Activated CD4-positive, alpha-beta memory T cell treated with anti-CD3 and anti-CD28 coated beads, Interleukin-2, amount 10 ng/mL, durations not matched to agents 7 days and 5 days (primary cell): Measurements from ENCODE around the gene ARHGAP32. TPM values are rescaled to one million over a fixed set of nuclear protein-coding genes. Genes with fewer than 3 reads are reported as not detected.

Experiments used
- CTCF ChIA-PET: fragments of 350-600 bp; sonication (Branson Sonifier 250); formaldehyde crosslinking; loops from one replicate; lab custom pipeline; 2021; ENCODE audit warnings: antibody characterized with exemption, inconsistent platforms; lab: Charles Lee
- POLR2A ChIA-PET: fragments of 350-600 bp; sonication (Branson Sonifier 250); formaldehyde crosslinking; loops from one replicate; lab custom pipeline; 2021; ENCODE audit warnings: antibody characterized with exemption; lab: Charles Lee
- DNase-seq: peaks from one replicate; pipeline ENCODE4 v3.0.0-alpha.2; 2020
- H3K27ac Mint-ChIP-seq: one replicate; pipeline ENCODE4 v1.8.0; 2021; ENCODE audit warnings: mild to moderate bottlenecking, mixed read lengths
- H3K27me3 Mint-ChIP-seq: one replicate; pipeline ENCODE4 v1.8.0; 2021; ENCODE audit warnings: mixed read lengths
- H3K36me3 Mint-ChIP-seq: one replicate; pipeline ENCODE4 v1.8.0; 2021; ENCODE audit warnings: low read depth, mixed read lengths
- H3K4me1 Mint-ChIP-seq: one replicate; pipeline ENCODE4 v1.8.0; 2021; ENCODE audit warnings: mixed read lengths
- H3K4me3 Mint-ChIP-seq: one replicate; pipeline ENCODE4 v1.8.0; 2021; ENCODE audit warnings: mild to moderate bottlenecking, mixed read lengths
- H3K9me3 Mint-ChIP-seq: one replicate; pipeline ENCODE4 v1.8.0; 2021; ENCODE audit warnings: mixed read lengths
- total RNA-seq, 2 experiments: library from RNA; stranded (reverse); gene quantifications; one replicate each; pipeline ENCODE4 v1.2.3, GENCODE V29; 2021

The ARHGAP32 gene
- total RNA-seq = 1 to 10 TPM; 1.3 to 1.7 TPM

DNA sequence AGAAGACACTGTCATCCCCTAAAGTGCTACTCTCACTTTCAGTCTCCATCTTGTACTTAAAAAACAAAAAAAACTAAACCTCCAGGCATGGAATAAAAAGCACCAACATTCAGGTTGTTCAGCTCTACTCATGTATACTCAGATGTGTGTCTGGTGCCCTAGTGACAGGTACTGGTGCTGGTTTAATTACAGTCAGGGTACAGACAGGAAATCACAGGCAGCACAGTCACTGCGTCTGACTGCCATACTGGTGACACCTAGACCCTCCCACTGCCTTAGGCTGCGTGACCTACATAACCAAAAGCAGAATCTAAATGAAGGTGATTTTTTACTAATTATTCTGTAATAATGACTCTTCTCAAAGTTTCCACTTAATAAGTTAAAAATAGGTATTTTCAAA, at the start of gene ARHGAP32:
ARHGAP32 (minus strand) TSS at position 176 of the 400 bp plus-strand sequence; CDS start at position 49, 127 bp downstream.
- Mint-ChIP-seq H3K27me3 (no peaks in the 10 kb centered on the region), H3K27ac (no peak within 1 kb of the TSS), H3K36me3 (no peaks in the 10 kb centered on the region), H3K9me3 (peaks cover 2% of the 10 kb centered on the region), H3K4me1 (no peaks in the 10 kb centered on the region), H3K4me3 (no peak within 1 kb of the TSS)
- CTCF ChIA-PET = no interaction called here
- POLR2A ChIA-PET = no interaction called here
- no peak for DNase-seq

DNA sequence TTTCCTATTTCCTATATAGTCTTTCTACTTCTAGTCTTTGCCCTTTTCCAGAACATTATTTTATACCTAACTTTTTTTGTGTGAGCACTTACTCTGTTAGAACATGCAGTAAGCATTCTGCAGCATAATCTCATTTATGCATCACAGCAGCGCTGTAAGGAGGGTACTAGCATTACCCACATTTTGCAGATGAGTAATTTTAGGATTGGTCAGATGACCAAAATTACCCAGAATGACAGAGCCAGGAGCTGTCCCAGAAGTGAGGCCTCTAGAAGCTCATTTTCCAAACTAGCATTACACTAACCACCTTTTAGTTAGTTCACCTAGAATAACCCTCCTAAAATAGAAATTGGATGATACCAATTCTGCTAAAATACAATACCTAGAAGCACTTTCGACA, 47.1 kb upstream of the ARHGAP32 start:
- no peaks in the 10 kb centered on the region for H3K27me3 Mint-ChIP-seq
- H3K4me3 Mint-ChIP-seq = no peak overlapping the region
- POLR2A ChIA-PET = no interaction called here
- no peaks in the 10 kb centered on the region for H3K9me3 Mint-ChIP-seq
- DNase-seq = no peak
- CTCF ChIA-PET = no interaction called here
- H3K27ac Mint-ChIP-seq = no peak overlapping the region
- H3K36me3 Mint-ChIP-seq = no peaks in the 10 kb centered on the region
- H3K4me1 Mint-ChIP-seq = peaks cover 3% of the 10 kb centered on the region

DNA sequence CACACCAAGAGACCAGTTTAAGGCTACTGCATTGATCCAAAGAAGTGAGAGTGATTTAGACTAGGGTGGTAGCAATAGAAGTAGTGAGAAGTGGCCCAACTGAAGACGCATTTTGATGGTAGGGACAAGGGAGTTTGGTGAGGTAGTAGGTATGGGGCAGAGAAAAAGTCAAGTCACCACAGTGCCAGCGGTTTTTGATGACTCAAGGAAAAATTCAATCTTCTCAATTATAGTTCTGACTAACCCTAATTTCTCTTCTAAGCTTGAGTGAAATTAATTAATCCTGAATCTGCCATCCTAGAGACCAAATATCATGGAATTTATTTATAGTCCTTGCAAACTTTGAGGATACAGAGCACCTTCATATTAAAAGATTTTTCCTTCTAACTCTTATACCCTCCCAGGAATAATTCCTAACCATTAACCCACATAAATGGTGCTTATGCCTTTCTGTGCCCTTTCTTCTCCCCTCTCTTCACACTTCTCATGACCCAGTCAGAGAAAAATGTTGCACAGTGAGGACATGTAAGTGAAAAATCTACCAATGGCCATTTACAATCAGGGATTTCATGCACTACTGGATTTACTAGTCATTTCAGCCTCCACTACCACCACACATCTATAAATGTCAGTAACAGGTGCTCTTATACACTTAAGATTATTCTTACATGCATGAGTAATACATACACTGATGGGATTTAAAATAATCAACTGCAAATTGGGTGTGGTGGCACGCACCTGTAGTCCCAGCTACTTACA, 45.9 kb upstream of the ARHGAP32 start:
- Mint-ChIP-seq H3K4me3 (no peak overlapping the region), H3K27me3 (no peaks in the 10 kb centered on the region), H3K27ac (no peak overlapping the region), H3K9me3 (no peaks in the 10 kb centered on the region), H3K36me3 (no peaks in the 10 kb centered on the region), H3K4me1 (peaks cover 3% of the 10 kb centered on the region)
- DNase-seq = no peak
- CTCF ChIA-PET = no interaction called here
- POLR2A ChIA-PET = no interaction called here

DNA sequence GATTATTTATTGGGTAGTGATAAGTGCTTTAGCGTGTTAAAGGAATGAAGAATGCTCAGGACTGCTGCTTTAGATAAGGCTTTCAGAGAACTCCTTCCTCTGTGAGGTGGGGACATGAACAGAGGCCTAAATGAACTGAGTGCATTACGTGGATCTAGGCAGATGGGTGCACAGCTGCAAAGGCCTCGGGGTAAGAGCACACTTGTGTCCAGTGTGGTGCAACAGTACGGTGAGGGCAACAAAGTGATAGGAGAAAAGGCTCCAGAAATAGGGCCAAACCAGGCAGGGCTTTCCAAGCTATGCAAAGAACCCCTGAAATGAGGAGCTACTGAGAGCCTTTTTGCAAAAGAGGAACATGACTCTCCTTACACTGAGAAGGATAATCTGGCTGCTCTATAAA, 45.3 kb upstream of the ARHGAP32 start:
- peaks cover 3% of the 10 kb centered on the region for H3K4me1 Mint-ChIP-seq
- CTCF ChIA-PET = no interaction called here
- no peak overlapping the region for H3K27ac Mint-ChIP-seq
- no peaks in the 10 kb centered on the region for H3K9me3 Mint-ChIP-seq
- H3K4me3 Mint-ChIP-seq = no peak overlapping the region
- POLR2A ChIA-PET = no interaction called here
- no peaks in the 10 kb centered on the region for H3K27me3 Mint-ChIP-seq
- H3K36me3 Mint-ChIP-seq = no peaks in the 10 kb centered on the region
- DNase-seq = no peak

DNA sequence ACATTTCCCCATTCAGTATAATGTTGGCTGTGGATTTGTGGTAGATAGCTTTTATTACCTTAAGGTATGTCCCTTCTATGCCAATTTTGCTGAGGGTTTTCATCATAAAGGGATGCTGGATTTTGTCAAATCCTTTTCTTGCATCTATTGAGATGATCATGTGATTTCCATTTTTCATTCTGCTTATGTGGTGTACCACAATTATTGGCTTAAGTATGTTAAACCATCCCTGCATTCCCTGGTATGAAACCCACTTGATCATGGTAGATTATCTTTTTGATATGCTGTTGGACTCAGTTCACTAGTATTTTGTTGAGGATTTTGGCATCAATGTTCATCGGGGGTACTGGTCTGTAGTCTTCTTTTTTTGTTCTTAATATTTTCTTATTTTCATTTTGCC, 44.7 kb upstream of the ARHGAP32 start:
- no peak overlapping the region for H3K27ac Mint-ChIP-seq
- ChIA-PET POLR2A (no interaction called here), CTCF (no interaction called here)
- no peak overlapping the region for H3K4me3 Mint-ChIP-seq
- H3K36me3 Mint-ChIP-seq = no peaks in the 10 kb centered on the region
- no peaks in the 10 kb centered on the region for H3K9me3 Mint-ChIP-seq
- no peaks in the 10 kb centered on the region for H3K27me3 Mint-ChIP-seq
- peaks cover 3% of the 10 kb centered on the region for H3K4me1 Mint-ChIP-seq
- DNase-seq = no peak

DNA sequence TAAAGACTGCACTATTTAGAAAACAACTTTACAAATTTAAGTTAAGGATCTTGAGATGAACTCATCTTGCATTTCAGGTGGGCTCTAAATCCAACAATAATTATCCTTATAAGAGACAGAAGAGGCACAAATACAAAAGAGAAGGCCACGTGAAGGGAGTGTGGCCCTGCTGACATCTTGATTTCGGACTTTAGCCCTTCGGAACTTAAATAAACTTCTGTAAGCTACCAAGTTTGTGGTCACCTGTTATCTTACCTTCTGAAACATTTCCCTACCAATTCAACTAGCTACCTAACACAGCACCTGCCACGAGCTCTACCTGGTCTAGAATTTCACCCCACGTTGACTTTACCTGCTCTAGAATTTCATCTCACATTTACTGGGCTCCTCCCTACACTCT, 42.9 kb upstream of the ARHGAP32 start:
- DNase-seq = no peak
- Mint-ChIP-seq H3K27ac (no peak overlapping the region), H3K27me3 (no peaks in the 10 kb centered on the region), H3K4me1 (peaks cover 3% of the 10 kb centered on the region), H3K9me3 (no peaks in the 10 kb centered on the region), H3K36me3 (no peaks in the 10 kb centered on the region), H3K4me3 (no peak overlapping the region)
- ChIA-PET POLR2A (no interaction called here), CTCF (no interaction called here)

DNA sequence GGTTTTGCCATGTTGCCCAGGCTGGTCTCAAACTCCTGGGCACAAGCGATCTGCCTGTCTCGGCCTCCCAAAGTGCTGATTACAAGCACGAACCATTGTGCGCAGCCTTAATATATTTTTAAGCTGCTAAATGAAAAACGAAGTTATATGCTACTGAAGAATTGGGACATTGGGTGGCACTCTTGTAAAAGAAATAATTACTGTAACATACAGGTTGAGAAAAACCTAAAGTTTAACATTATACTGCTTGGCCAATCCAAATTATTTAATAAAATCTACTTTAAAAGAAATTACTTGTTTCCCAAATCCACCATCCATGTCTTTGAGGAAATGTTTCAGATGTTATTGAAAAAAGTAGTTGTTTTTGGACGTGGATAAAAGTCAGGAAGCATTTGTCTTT, 37.9 kb upstream of the ARHGAP32 start:
- ChIA-PET POLR2A (no interaction called here), CTCF (interaction anchor here (0.8 kb wide), 1 partner anchor 102 kb away, joined by 4 read pairs; no protein-coding TSS in a partner anchor)
- Mint-ChIP-seq H3K27ac (no peak overlapping the region), H3K36me3 (peaks cover 3% of the 10 kb centered on the region), H3K4me1 (no peaks in the 10 kb centered on the region), H3K27me3 (peaks cover 3% of the 10 kb centered on the region), H3K4me3 (no peak overlapping the region), H3K9me3 (peaks cover 11% of the 10 kb centered on the region)
- no peak for DNase-seq

DNA sequence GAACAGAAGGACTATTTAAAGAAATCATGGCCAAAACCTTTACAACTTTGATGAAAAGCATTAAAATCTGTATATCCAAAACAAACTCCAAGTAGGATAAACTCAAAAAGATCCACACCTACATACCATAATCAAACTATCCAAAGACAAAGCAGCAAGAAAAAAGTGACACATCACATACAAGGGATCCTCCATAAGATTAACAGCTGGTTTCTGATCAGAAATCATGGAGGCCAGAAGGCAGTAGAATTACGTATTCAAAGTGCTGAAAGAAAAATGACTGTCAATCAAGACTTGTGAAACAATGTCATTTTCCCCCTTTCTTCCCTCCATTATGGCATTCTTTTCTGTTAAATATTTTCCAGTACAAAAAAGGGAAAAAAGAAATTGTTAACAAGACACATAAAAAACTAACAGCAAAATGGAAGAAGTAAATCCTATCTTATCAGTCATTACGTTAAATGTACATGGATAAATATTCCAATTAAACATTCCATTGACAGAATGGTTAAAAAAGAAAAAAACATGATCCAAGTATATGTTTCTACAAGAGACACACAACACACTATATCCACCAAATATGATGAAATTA, 34.2 kb upstream of the ARHGAP32 start:
- Mint-ChIP-seq H3K36me3 (peaks cover 3% of the 10 kb centered on the region), H3K27me3 (peaks cover 3% of the 10 kb centered on the region), H3K9me3 (peaks cover 13% of the 10 kb centered on the region), H3K4me3 (no peak overlapping the region), H3K4me1 (no peaks in the 10 kb centered on the region), H3K27ac (no peak overlapping the region)
- CTCF ChIA-PET = no interaction called here
- POLR2A ChIA-PET = no interaction called here
- DNase-seq = no peak

DNA sequence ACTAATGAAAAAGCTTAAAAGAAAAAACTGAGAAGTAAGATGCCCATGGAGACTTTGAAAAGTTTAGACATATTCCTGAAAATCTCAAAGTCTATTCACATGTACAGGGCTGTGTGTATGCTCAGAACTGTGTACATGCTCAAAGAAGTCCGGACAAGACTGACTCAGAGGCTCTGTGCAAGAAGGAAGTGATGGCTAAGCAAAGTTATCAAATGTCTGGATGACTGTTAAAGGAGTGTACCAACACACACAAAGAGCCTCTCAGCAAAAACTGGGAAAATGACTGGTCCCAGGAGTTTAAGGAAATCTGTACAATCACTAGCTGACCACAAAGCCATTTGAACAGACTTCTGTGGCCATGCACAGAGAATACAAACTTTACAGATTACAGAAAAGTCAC, 33.1 kb upstream of the ARHGAP32 start:
- Mint-ChIP-seq H3K27me3 (peaks cover 3% of the 10 kb centered on the region), H3K27ac (no peak overlapping the region), H3K4me3 (no peak overlapping the region), H3K9me3 (peaks cover 13% of the 10 kb centered on the region), H3K36me3 (peaks cover 3% of the 10 kb centered on the region), H3K4me1 (no peaks in the 10 kb centered on the region)
- no peak for DNase-seq
- ChIA-PET POLR2A (no interaction called here), CTCF (no interaction called here)

DNA sequence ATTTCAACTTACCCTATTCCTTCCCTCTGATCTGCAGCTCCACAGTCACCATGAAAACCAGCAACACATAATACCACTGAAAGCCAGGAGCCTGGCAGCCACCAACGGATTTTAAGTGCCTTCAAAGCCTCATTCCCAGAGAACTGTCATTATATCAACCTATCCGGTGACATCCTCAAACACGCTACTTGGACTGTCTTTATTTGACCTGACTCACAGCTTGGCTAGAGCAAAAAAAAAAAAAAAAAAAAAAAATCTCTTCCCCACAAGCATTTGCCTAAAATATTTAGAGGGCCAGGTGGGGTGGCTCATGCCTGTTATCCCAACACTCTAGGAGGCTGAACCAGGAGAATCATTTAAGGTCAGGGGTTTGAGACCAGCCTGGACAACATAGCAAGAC, 32.4 kb upstream of the ARHGAP32 start:
- Mint-ChIP-seq H3K9me3 (peaks cover 13% of the 10 kb centered on the region), H3K4me3 (no peak overlapping the region), H3K27me3 (peaks cover 3% of the 10 kb centered on the region), H3K4me1 (no peaks in the 10 kb centered on the region), H3K27ac (no peak overlapping the region), H3K36me3 (peaks cover 3% of the 10 kb centered on the region)
- ChIA-PET CTCF (no interaction called here), POLR2A (no interaction called here)
- no peak for DNase-seq

DNA sequence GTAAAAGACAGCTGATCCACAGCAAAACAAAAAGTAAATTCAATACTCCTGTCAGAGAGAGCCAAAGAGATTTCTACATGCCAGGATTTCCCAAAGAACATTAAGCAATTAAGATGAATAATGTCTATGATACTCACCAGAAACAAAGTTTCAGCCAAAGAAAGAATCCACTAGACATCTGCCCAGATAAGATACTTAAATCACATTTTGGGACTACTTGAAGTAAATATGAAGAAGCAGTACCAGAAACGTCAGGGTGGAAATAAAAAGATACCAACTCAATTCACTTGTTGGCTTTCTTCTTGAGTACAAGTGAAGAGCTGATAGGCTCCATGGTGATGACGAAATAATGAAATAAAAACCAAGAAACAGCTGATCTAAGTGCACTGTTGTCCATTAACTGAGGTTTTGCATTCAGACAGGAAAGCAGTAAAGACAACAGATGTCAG, 31.6 kb upstream of the ARHGAP32 start:
- POLR2A ChIA-PET = no interaction called here

DNA sequence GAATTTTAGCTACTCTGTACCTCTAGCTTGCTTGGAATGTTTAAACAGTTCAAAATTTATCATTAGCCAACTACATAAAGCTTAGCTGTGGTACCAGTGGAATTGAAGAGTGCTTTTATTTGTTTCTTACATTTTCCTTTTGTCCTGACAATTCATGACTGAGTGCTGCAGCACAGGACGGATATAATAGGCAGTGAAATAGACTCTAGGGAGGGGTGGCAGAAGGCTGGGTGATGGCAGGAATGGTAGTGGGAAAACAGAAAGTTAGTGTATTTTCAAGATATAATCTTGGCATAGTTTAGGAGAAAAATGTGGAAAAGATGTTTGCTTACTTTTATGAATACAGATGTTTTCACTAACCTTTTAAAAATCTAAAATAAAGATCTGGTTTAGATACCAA, 31.1 kb upstream of the ARHGAP32 start:
- no peak overlapping the region for H3K4me3 Mint-ChIP-seq
- no peak overlapping the region for H3K27ac Mint-ChIP-seq
- DNase-seq = no peak
- ChIA-PET POLR2A (no interaction called here), CTCF (no interaction called here)
- peaks cover 3% of the 10 kb centered on the region for H3K36me3 Mint-ChIP-seq
- H3K9me3 Mint-ChIP-seq = peaks cover 13% of the 10 kb centered on the region
- H3K4me1 Mint-ChIP-seq = no peaks in the 10 kb centered on the region
- H3K27me3 Mint-ChIP-seq = peaks cover 3% of the 10 kb centered on the region

More for the DNA sequence above, 31.6 kb upstream of the ARHGAP32 start:
- Mint-ChIP-seq H3K4me3 (no peak overlapping the region), H3K27ac (no peak overlapping the region), H3K27me3 (peaks cover 3% of the 10 kb centered on the region), H3K36me3 (peaks cover 3% of the 10 kb centered on the region), H3K4me1 (no peaks in the 10 kb centered on the region), H3K9me3 (peaks cover 13% of the 10 kb centered on the region)
- no peak for DNase-seq
- CTCF ChIA-PET = no interaction called here

DNA sequence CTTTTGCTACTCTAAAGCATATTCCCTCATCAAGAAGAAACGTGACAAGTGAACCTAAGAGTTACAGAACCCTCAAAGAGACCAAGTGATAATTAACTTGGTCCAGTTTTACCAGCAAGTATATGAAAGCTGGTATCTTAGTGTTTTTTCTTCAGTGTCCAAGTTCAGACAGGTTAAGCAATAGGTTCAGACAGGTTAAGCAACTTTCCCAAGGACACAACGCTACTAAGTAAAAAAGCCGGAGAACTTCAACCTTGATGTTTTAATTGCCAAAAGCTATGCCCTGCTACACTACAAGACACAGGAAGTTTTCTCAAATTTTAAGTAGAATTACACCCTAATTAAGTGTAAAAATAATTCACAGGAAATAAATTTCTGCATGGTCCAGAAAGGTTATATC, 30.0 kb upstream of the ARHGAP32 start:
- ChIA-PET CTCF (no interaction called here), POLR2A (no interaction called here)
- no peaks in the 10 kb centered on the region for H3K4me1 Mint-ChIP-seq

More for the DNA sequence above, 30.0 kb upstream of the ARHGAP32 start:
- no peak for DNase-seq
- Mint-ChIP-seq H3K27ac (no peak overlapping the region), H3K4me3 (no peak overlapping the region), H3K27me3 (no peaks in the 10 kb centered on the region), H3K9me3 (peaks cover 13% of the 10 kb centered on the region), H3K36me3 (peaks cover 3% of the 10 kb centered on the region)
